Measurements from ENCODE around the gene TMEM178A. TPM values are rescaled to one million over a fixed set of nuclear protein-coding genes. Genes with fewer than 3 reads are reported as not detected.

Gene TMEM178A
- total and polyA plus RNA-seq, 2 of the 8 experiments (the other 6 are each of a cell fraction or from before 2014, with no cell fraction given) = 11.2 to 14.9 TPM

GRCh38 chr2:39730276-39730675 is 64.6 kb downstream of the TMEM178A start:
- no peak overlapping the region for H3K14ac ChIP-seq (ENCODE audit: insufficient read length)
- TF ChIP-seq POLR2A (IDR thresholded peaks at IDR 0.05; ENCODE audit: control extremely low read depth in 1 of 2, low read depth in 2 of 2, low read length in 2 of 2) (no peak), YY1 (IDR thresholded peaks at IDR 0.05; ENCODE audit: low read depth, low read length) (no peak), PHF8 (conservative IDR thresholded peaks at IDR 0.05; ENCODE audit: low read depth, low read length) (no peak), RXRA (IDR thresholded peaks at IDR 0.05; ENCODE audit: insufficient read depth, low read depth, low read length) (no peak)
- H3K18ac ChIP-seq (ENCODE audit: extremely low read depth, low read length) = peak overlapping the region; percentile 11; the same call in 1 of the 2 replicates
- no peak overlapping the region for H3K4ac ChIP-seq (replicated peaks; ENCODE audit: insufficient read length, low read depth, low read length)
- no peak overlapping the region for H2AK5ac ChIP-seq (ENCODE audit: low read depth, low read length)
- H4K20me1 ChIP-seq (replicated peaks in 1 of 2; ENCODE audit: control insufficient read depth in 1 of 2, insufficient read depth in 2 of 2, low read length in 2 of 2) = peaks cover 0 to 1% of the 10 kb centered on the region in 2 experiments
- H2AFZ ChIP-seq (ENCODE audit: low read length) = no peak overlapping the region
- no peaks in the 10 kb centered on the region for H3K79me1 ChIP-seq (ENCODE audit: low read depth, low read length)
- no peak overlapping the region for H4K8ac ChIP-seq (ENCODE audit: extremely low read depth, insufficient read depth, low read length)
- no peak overlapping the region for H4K91ac ChIP-seq (replicated peaks; ENCODE audit: insufficient read length, low read length)
- H4K5ac ChIP-seq (ENCODE audit: insufficient read length, low read depth, low read length) = no peak overlapping the region
- H2BK20ac ChIP-seq (ENCODE audit: low read length) = no peak overlapping the region
- H3K23ac ChIP-seq (ENCODE audit: insufficient read length) = no peak overlapping the region
- FAIRE-seq (no peak), DNase-seq (ENCODE audit: low read depth in 1 of 2, low spot score in 2 of 2) (no peak)
- H3K36me3 ChIP-seq (ENCODE audit: control insufficient read depth in 2 of 4, insufficient read depth in 4 of 4, low read length in 3 of 4) = peaks cover 0 to 4% (median 1%) of the 10 kb centered on the region in 4 experiments; a peak in 2 of 8 replicates
- H3K4me2 ChIP-seq (ENCODE audit: insufficient read depth in 1 of 2, low read depth in 2 of 2, low read length in 2 of 2) = no peak overlapping the region
- no peaks in the 10 kb centered on the region for H3K9me3 ChIP-seq (ENCODE audit: insufficient read depth in 2 of 2, low read depth in 1 of 2, low read length in 1 of 2)
- H3K27ac ChIP-seq (ENCODE audit: low read depth, low read length) = peak overlapping the region; percentile 31; the same call in 1 of the 2 replicates
- no peak overlapping the region for H3K56ac ChIP-seq (replicated peaks; ENCODE audit: insufficient read length, low read depth, low read length)
- H2BK12ac ChIP-seq (ENCODE audit: low read depth, low read length) = no peak overlapping the region; the same call in 1 of the 2 replicates
- peaks cover 0 to 3% (median under 1%) of the 10 kb centered on the region in 4 experiments; a peak in 2 of 7 replicates for H3K4me1 ChIP-seq (replicated peaks in 1 of 4; ENCODE audit: control insufficient read depth in 3 of 4, insufficient read depth in 4 of 4, low read length in 3 of 4)
- H2BK15ac ChIP-seq (ENCODE audit: low read length) = no peak overlapping the region
- no peak overlapping the region for H2BK5ac ChIP-seq (ENCODE audit: low read depth, low read length)
- ChIA-PET POLR2A (ENCODE audit: partially characterized antibody) (no interaction called here), CTCF (ENCODE audit: partially characterized antibody) (interaction anchor here (0.6 to 9.8 kb wide), 64 partner anchors 9 to 612 kb away, joined by 3 to 109 read pairs (median 4); no protein-coding TSS in a partner anchor)
- H3K79me2 ChIP-seq (ENCODE audit: control insufficient read depth in 1 of 2, insufficient read depth in 2 of 2, low read length in 2 of 2) = peaks cover 0 to 5% of the 10 kb centered on the region in 2 experiments; a peak in 1 of 4 replicates
- no peak overlapping the region for H2BK120ac ChIP-seq (replicated peaks; ENCODE audit: low read depth, low read length)
- no peaks in the 10 kb centered on the region for H3K27me3 ChIP-seq (replicated peaks in 1 of 4; ENCODE audit: control insufficient read depth in 3 of 4, extremely low read depth in 1 of 4, insufficient read depth in 3 of 4, low read length in 3 of 4)
- no peak overlapping the region for H3K9ac ChIP-seq (replicated peaks in 1 of 4; ENCODE audit: extremely low read depth in 1 of 4, low read depth in 3 of 4, low read length in 3 of 4)
- no peaks in the 10 kb centered on the region for H3K23me2 ChIP-seq (ENCODE audit: low read depth, low read length)
- WGBS, 2 experiments (ENCODE audit: extremely low coverage in 1 of 2, insufficient coverage in 1 of 2, insufficient read length in 1 of 2, insufficient replicate concordance in 2 of 2, low coverage in 1 of 2, low lambda C conversion rate in 2 of 2, missing lambda C conversion rate in 1 of 2) = 81% methylated on average over 5 of the region's 5 CpGs; no CpG with 5 or more reads in 1 of the 2 experiments
- no peak overlapping the region for H3K4me3 ChIP-seq (ENCODE audit: extremely low read depth in 1 of 4, insufficient read depth in 2 of 4, low read depth in 3 of 4, low read length in 4 of 4)

All from H1 (cell line).